GM12892 (cell line): Measurements from ENCODE around the gene LIMS2.

Experiments
- POLR2A ChIP-seq: IDR thresholded peaks from 2 replicates; pipeline ENCODE4 v1.6.1; 2011; ENCODE audit warnings: low read depth, low read length, control low read depth
- POLR2AphosphoS5 ChIP-seq: IDR thresholded peaks from 2 replicates; pipeline ENCODE4 v1.6.1; 2011; ENCODE audit warnings: low read depth, low read length, control low read depth
- TAF1 ChIP-seq: IDR thresholded peaks from 2 replicates; pipeline ENCODE4 v1.6.1; 2011; ENCODE audit warnings: low read depth, mild to moderate bottlenecking, control low read depth, low read length, borderline replicate concordance

DNA sequence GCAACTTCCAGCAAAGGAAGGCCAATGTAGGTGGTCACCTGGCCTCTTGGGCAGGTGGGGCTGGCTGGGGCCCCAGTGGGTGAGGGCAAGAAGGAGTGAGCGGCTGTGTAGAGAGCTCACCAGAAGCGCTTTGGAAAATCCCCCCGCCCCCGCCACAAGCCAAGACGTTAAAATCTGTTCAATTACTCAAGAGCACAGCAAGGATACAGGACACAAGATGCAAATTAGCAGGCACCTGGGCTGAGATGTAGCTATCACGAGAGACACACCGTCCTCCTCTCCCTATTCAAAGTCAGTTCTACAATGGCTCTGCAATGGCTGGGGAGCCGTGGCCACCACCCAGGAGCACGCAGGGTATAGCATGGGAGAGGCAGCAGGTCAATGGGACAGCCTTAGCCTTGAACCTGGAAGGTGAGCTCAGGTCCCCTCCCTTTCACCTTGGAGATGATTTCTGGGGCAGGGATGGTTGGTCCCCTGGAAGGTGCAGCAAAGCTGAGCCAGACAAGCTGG lies 67.9 kb downstream of the LIMS2 start:
- TF ChIP-seq POLR2A = no peak
- no peak for TF ChIP-seq POLR2AphosphoS5
- TF ChIP-seq TAF1 = no peak
